GM23338 (cell line): Measurements from ENCODE around the gene PRSS2. TPM values are rescaled to one million over a fixed set of nuclear protein-coding genes. Genes with fewer than 3 reads are reported as not detected.

Experiments used
- CREB1 ChIP-seq: fragments of 250-450 bp; sonication (Bioruptor Pico); IDR thresholded peaks from 2 replicates; pipeline ENCODE4 v1.5.0; 2020; ENCODE audit warnings: low read depth, mild to moderate bottlenecking, moderate library complexity
- EZH2phosphoT487 ChIP-seq: fragments of 200-600 bp; sonication (generic); IDR thresholded peaks from one replicate; pipeline ENCODE4 v1.8.1; 2018; ENCODE audit warnings: antibody characterized with exemption; ENCODE audit not compliant: unreplicated experiment
- JUNB ChIP-seq: IDR thresholded peaks from one replicate; pipeline ENCODE4 v1.6.1; 2016; ENCODE audit warnings: antibody characterized with exemption; ENCODE audit not compliant: unreplicated experiment
- ZNF331 ChIP-seq: fragments of 250-450 bp; sonication (Bioruptor Pico); IDR thresholded peaks from 2 replicates; pipeline ENCODE4 v1.5.0; 2020; ENCODE audit warnings: low read depth, mild to moderate bottlenecking, moderate library complexity
- polyA plus RNA-seq: library from polyadenylated mRNA; unstranded; fragments of >200 nt; fragmentation: Nextera tagmentation; extraction: Ambion mirVana; gene quantifications from 2 replicates; pipeline ENCODE4 v1.2.1, GENCODE V29; 2016
- total RNA-seq: library from RNA; depleted of rRNA; stranded (reverse); fragments of >200 nt; shearing (Covaris generic); gene quantifications from 2 replicates; pipeline ENCODE4 v1.2.3, GENCODE V29; 2014
- TF ChIP-seq, protein P1 (sequence below): fragments of 250-450 bp; sonication (Bioruptor Pico); IDR thresholded peaks from 2 replicates; pipeline ENCODE4 v1.5.0; 2020; ENCODE audit warnings: mild to moderate bottlenecking, moderate library complexity
- TF ChIP-seq, protein P2 (sequence below), 2 experiments: fragments of 200-600 bp in 1 of 2; sonication (generic) in 1 of 2; conservative IDR thresholded peaks; 2 replicates each; pipeline versions ENCODE4 v1.5.1 to v1.6.1; 2016 to 2017; ENCODE audit warnings: antibody characterized with exemption in 2 of 2, low read depth in 2 of 2, mild to moderate bottlenecking in 2 of 2, moderate library complexity in 1 of 2
- TF ChIP-seq, protein P3 (sequence below): IDR thresholded peaks from 2 replicates; pipeline ENCODE4 v1.6.1; 2016; ENCODE audit warnings: antibody characterized with exemption

PRSS2 gene
- total and polyA plus RNA-seq, 2 experiments from 2014 or later, result not detected

DNA sequence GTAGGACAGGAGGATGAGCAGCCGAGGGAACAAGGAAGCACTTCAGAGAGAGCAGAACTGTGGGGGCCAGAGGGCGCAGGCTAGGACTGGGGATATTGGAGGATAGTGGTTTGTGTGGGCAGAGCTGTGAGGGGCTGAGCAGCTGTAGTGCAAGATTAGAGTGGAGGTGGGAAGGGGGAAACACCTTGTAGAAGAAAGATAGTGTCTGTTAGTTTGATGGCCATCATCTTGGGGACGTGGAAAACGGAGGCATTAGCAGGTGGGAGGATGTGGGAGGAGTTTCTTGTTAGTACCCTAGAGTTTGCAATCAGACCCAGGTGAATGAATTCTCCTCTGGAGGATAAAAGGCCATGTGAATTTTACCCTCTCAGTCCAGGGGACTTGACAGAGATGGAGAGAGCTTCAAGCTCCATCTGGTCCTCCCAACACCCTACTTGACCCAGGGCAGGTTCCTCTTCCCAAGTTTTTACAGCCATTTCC lies 34.0 kb downstream of the PRSS2 start (continued):
- TF ChIP-seq, protein P1, sequence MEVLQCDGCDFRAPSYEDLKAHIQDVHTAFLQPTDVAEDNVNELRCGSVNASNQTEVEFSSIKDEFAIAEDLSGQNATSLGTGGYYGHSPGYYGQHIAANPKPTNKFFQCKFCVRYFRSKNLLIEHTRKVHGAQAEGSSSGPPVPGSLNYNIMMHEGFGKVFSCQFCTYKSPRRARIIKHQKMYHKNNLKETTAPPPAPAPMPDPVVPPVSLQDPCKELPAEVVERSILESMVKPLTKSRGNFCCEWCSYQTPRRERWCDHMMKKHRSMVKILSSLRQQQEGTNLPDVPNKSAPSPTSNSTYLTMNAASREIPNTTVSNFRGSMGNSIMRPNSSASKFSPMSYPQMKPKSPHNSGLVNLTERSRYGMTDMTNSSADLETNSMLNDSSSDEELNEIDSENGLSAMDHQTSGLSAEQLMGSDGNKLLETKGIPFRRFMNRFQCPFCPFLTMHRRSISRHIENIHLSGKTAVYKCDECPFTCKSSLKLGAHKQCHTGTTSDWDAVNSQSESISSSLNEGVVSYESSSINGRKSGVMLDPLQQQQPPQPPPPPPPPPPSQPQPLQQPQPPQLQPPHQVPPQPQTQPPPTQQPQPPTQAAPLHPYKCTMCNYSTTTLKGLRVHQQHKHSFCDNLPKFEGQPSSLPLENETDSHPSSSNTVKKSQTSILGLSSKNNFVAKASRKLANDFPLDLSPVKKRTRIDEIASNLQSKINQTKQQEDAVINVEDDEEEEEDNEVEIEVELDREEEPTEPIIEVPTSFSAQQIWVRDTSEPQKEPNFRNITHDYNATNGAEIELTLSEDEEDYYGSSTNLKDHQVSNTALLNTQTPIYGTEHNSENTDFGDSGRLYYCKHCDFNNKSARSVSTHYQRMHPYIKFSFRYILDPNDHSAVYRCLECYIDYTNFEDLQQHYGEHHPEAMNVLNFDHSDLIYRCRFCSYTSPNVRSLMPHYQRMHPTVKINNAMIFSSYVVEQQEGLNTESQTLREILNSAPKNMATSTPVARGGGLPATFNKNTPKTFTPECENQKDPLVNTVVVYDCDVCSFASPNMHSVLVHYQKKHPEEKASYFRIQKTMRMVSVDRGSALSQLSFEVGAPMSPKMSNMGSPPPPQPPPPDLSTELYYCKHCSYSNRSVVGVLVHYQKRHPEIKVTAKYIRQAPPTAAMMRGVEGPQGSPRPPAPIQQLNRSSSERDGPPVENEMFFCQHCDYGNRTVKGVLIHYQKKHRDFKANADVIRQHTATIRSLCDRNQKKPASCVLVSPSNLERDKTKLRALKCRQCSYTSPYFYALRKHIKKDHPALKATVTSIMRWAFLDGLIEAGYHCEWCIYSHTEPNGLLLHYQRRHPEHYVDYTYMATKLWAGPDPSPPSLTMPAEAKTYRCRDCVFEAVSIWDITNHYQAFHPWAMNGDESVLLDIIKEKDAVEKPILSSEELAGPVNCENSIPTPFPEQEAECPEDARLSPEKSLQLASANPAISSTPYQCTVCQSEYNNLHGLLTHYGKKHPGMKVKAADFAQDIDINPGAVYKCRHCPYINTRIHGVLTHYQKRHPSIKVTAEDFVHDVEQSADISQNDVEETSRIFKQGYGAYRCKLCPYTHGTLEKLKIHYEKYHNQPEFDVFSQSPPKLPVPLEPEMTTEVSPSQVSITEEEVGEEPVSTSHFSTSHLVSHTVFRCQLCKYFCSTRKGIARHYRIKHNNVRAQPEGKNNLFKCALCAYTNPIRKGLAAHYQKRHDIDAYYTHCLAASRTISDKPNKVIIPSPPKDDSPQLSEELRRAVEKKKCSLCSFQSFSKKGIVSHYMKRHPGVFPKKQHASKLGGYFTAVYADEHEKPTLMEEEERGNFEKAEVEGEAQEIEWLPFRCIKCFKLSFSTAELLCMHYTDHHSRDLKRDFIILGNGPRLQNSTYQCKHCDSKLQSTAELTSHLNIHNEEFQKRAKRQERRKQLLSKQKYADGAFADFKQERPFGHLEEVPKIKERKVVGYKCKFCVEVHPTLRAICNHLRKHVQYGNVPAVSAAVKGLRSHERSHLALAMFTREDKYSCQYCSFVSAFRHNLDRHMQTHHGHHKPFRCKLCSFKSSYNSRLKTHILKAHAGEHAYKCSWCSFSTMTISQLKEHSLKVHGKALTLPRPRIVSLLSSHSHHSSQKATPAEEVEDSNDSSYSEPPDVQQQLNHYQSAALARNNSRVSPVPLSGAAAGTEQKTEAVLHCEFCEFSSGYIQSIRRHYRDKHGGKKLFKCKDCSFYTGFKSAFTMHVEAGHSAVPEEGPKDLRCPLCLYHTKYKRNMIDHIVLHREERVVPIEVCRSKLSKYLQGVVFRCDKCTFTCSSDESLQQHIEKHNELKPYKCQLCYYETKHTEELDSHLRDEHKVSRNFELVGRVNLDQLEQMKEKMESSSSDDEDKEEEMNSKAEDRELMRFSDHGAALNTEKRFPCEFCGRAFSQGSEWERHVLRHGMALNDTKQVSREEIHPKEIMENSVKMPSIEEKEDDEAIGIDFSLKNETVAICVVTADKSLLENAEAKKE (CRISPR knock-in tag), result no peak
- TF ChIP-seq CREB1 (no peak), ZNF331 (CRISPR knock-in tag) (no peak), EZH2phosphoT487 (no peak), JUNB (no peak)
- TF ChIP-seq, protein P2, sequence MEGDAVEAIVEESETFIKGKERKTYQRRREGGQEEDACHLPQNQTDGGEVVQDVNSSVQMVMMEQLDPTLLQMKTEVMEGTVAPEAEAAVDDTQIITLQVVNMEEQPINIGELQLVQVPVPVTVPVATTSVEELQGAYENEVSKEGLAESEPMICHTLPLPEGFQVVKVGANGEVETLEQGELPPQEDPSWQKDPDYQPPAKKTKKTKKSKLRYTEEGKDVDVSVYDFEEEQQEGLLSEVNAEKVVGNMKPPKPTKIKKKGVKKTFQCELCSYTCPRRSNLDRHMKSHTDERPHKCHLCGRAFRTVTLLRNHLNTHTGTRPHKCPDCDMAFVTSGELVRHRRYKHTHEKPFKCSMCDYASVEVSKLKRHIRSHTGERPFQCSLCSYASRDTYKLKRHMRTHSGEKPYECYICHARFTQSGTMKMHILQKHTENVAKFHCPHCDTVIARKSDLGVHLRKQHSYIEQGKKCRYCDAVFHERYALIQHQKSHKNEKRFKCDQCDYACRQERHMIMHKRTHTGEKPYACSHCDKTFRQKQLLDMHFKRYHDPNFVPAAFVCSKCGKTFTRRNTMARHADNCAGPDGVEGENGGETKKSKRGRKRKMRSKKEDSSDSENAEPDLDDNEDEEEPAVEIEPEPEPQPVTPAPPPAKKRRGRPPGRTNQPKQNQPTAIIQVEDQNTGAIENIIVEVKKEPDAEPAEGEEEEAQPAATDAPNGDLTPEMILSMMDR (conservative IDR thresholded peaks at IDR 0.05; ENCODE audit: low read depth in 2 of 2), result no peak
- TF ChIP-seq, protein P3, sequence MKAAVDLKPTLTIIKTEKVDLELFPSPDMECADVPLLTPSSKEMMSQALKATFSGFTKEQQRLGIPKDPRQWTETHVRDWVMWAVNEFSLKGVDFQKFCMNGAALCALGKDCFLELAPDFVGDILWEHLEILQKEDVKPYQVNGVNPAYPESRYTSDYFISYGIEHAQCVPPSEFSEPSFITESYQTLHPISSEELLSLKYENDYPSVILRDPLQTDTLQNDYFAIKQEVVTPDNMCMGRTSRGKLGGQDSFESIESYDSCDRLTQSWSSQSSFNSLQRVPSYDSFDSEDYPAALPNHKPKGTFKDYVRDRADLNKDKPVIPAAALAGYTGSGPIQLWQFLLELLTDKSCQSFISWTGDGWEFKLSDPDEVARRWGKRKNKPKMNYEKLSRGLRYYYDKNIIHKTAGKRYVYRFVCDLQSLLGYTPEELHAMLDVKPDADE, result no peak
